ENCODE data around the gene MACROH2A2. TPM values are rescaled to one million over a fixed set of nuclear protein-coding genes. Genes with fewer than 3 reads are reported as not detected.
A peak's percentile ranks its signal among the peaks of the same experiment; 100 is the strongest.
"Not testable (repeated sequence)": the region's sequence is repeated elsewhere in the genome, so short reads cannot be mapped to it uniquely, and the experiment has no call there.

MACROH2A2 gene
- total RNA-seq, 2 donors from 2014 or later, result 5.6 to 6.9 TPM

- no peak for DNase-seq (ENCODE audit: low spot score)
- intact Hi-C loops (cut with DNase I), result no loop called here
Observed at GRCh38 chr10:70094250-70094649, 41.6 kb downstream of the MACROH2A2 start.

- DNase-seq (ENCODE audit: low spot score), result no peak
- intact Hi-C loops (cut with DNase I), result no loop called here
Observed at GRCh38 chr10:70096016-70096704, 43.5 kb downstream of the MACROH2A2 start.

- intact Hi-C loops (cut with DNase I), result no loop called here
Observed at GRCh38 chr10:70096705-70097420, 44.2 kb downstream of the MACROH2A2 start.

GRCh38 chr10:70097459-70097858 is 44.8 kb downstream of the MACROH2A2 start:
- intact Hi-C loops (cut with DNase I), result no loop called here
- no peak for DNase-seq (ENCODE audit: low spot score)

More at GRCh38 chr10:70096705-70097420, 44.2 kb downstream of the MACROH2A2 start:
- DNase-seq (ENCODE audit: low spot score), result no peak

GRCh38 chr10:70098271-70098670 is 45.6 kb downstream of the MACROH2A2 start:
- DNase-seq (ENCODE audit: low spot score), result no peak
- intact Hi-C loops (cut with DNase I), result no loop called here

GRCh38 chr10:70101068-70101562 is 48.5 kb downstream of the MACROH2A2 start:
- intact Hi-C loops (cut with DNase I); DNase-seq (ENCODE audit: low spot score): not testable (repeated sequence)

GRCh38 chr10:70101668-70102067 is 49.0 kb downstream of the MACROH2A2 start:
- no peak for DNase-seq (ENCODE audit: low spot score)
- intact Hi-C loops (cut with DNase I), result no loop called here

- no peak for DNase-seq (ENCODE audit: low spot score)
- intact Hi-C loops (cut with DNase I), result loop anchor here in 1 of 2 donors (5.0 kb wide), 1 partner anchor 215 kb away; no protein-coding TSS in a partner anchor
Observed at GRCh38 chr10:70106958-70107791, 54.5 kb downstream of the MACROH2A2 start.

- intact Hi-C loops (cut with DNase I), result loop anchor here in 1 of 2 donors (5.0 kb wide), 1 partner anchor 213 kb away; no protein-coding TSS in a partner anchor
- DNase-seq (ENCODE audit: low spot score), result no peak
Observed at GRCh38 chr10:70109064-70109729, 56.6 kb downstream of the MACROH2A2 start.

GRCh38 chr10:70111496-70111895 is 58.9 kb downstream of the MACROH2A2 start:
- no peak for DNase-seq (ENCODE audit: low spot score)
- intact Hi-C loops (cut with DNase I), result no loop called here

GRCh38 chr10:70112071-70112470 is 59.4 kb downstream of the MACROH2A2 start:
- intact Hi-C loops (cut with DNase I), result no loop called here
- no peak for DNase-seq (ENCODE audit: low spot score)

- intact Hi-C loops (cut with DNase I), result no loop called here
- peak; percentile 67 for DNase-seq (ENCODE audit: low spot score)
Observed at GRCh38 chr10:70114902-70115301, 62.3 kb downstream of the MACROH2A2 start.

- peak; percentile 67 for DNase-seq (ENCODE audit: low spot score)
- intact Hi-C loops (cut with DNase I), result no loop called here
Observed at GRCh38 chr10:70115948-70116682, 63.5 kb downstream of the MACROH2A2 start.

GRCh38 chr10:70117646-70118045 is 65.0 kb downstream of the MACROH2A2 start:
- intact Hi-C loops (cut with DNase I), result no loop called here
- DNase-seq (ENCODE audit: low spot score), result peak; percentile 59

- peak; percentile 55 for DNase-seq (ENCODE audit: low spot score)
- intact Hi-C loops (cut with DNase I), result no loop called here
Observed at GRCh38 chr10:70118196-70118595, 65.5 kb downstream of the MACROH2A2 start.

- intact Hi-C loops (cut with DNase I), result no loop called here
Observed at GRCh38 chr10:70119197-70119596, 66.6 kb downstream of the MACROH2A2 start.

GRCh38 chr10:70119623-70120022 is 67.0 kb downstream of the MACROH2A2 start:
- DNase-seq (ENCODE audit: low spot score), result no peak
- intact Hi-C loops (cut with DNase I), result no loop called here

More at GRCh38 chr10:70119197-70119596, 66.6 kb downstream of the MACROH2A2 start:
- peak; percentile 69 for DNase-seq (ENCODE audit: low spot score)

- no peak for DNase-seq (ENCODE audit: low spot score)
- intact Hi-C loops (cut with DNase I), result no loop called here
Observed at GRCh38 chr10:70120417-70120816, 67.8 kb downstream of the MACROH2A2 start.
